Left cardiac atrium (tissue), 4 donors: Measurements from ENCODE around the gene SARS1. TPM values are rescaled to one million over a fixed set of nuclear protein-coding genes. Genes with fewer than 3 reads are reported as not detected.
A peak's percentile ranks its signal among the peaks of the same experiment; 100 is the strongest.

Experiments used
- ATAC-seq, 2 donors: fragments of 200-7000 bp; cut with Tn5 transposase; one replicate each; pipeline ENCODE4 v1.9.1; 2020; ENCODE audit warnings: mild to moderate bottlenecking in 2 of 2, moderate library complexity in 2 of 2
- DNase-seq: peaks from one replicate; pipeline ENCODE4 v3.0.0-alpha.2; 2020
- intact Hi-C, 2 donors: fragments of 100-400 bp; cut with DNase I; formaldehyde crosslinking; loops; one replicate each; pipeline versions ENCODE4 v1.14.1 to v1.15.1; 2022 to 2023
- total RNA-seq, 2 donors: library from RNA; stranded (reverse); fragmentation: NEBNext Ultra II Directional; extraction: Animal tissue kit (Norgen Biotek cat#: 25700); gene quantifications; one replicate each; pipeline ENCODE4 v1.2.1, GENCODE V29; 2021
- donor health status: DM: no; HTN: yes; CAD: no.
- donor health status: DM: no; HTN: yes; CAD: no; lungs with severe emphysema.
- donor health status: DM: yes; HTN: yes; CAD: no.
- donor health status: Dilated cardiomyopathy.

SARS1 gene
- total RNA-seq, 2 donors from 2014 or later: 109 to 141 TPM

DNA sequence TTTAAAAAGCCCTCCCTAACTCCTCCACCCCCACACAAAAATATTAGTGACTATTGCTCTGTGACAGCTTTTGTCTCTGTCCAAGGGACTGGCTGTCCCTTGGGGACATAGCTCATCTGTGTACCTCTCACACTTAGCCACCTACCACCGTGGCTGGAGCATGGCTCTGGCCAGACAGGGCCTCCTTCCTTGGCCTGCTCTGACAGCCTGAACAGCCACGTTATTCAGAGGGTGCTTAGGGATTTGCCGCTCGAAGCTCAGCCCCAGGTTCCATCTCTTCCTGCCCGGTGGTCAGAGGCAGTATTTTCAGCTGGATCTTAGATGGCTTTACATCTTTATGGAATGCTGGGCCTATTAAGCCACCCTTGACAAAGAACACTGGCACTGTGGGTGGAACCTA, 29.5 kb downstream of the SARS1 start:
- ATAC-seq (no peak), DNase-seq (no peak)
- intact Hi-C loops: no loop called here

- intact Hi-C loops: no loop called here
- ATAC-seq (no peak), DNase-seq (no peak)
Measured at GRCh38 chr1:109243860-109244552, 30.3 kb downstream of the SARS1 start.

DNA sequence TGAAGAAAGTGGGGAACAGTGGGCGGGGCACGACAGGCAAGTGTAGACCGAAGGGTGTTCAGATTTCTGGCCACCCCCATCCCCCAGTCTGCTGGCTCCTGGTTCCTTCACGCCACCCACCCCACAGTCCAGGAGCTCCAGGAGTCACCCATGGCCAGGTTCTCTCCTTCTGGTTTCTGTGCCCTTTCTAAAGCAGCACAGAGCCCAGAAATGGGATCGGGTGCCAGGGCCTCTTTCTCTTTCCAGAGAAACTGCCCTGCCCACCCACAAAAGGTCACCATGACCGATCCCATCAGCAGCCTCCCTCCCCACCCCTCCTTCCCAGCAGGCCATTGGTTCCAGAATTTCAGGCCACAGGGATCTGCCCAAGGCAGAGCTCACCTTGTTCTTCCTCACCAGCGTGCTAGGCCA, 32.4 kb downstream of the SARS1 start:
- intact Hi-C loops: no loop called here
- ATAC-seq (no peak), DNase-seq (no peak)

GRCh38 chr1:109247401-109248365, 34.0 kb downstream of the SARS1 start:
- intact Hi-C loops: no loop called here
- DNase-seq (no peak), ATAC-seq (no peak)

- DNase-seq: no peak
- no peak for ATAC-seq
- intact Hi-C loops: no loop called here
Measured at GRCh38 chr1:109248444-109248796, 34.7 kb downstream of the SARS1 start.

- DNase-seq (peak; percentile 64), ATAC-seq (peak; percentile 60 to 69)
- intact Hi-C loops: no loop called here
Measured at GRCh38 chr1:109248797-109249629, 35.3 kb downstream of the SARS1 start, which contains the start of gene CELSR2. CELSR2 (plus strand) TSS chr1:109249539; CDS start chr1:109250080, 541 bp downstream.

GRCh38 chr1:109249654-109250401, 36.1 kb downstream of the SARS1 start:
- no peak for ATAC-seq
- intact Hi-C loops: loop anchor here in 1 of 2 donors (5.0 kb wide), 1 partner anchor 43 kb away; no protein-coding TSS in a partner anchor
- DNase-seq: peak; percentile 22

DNA sequence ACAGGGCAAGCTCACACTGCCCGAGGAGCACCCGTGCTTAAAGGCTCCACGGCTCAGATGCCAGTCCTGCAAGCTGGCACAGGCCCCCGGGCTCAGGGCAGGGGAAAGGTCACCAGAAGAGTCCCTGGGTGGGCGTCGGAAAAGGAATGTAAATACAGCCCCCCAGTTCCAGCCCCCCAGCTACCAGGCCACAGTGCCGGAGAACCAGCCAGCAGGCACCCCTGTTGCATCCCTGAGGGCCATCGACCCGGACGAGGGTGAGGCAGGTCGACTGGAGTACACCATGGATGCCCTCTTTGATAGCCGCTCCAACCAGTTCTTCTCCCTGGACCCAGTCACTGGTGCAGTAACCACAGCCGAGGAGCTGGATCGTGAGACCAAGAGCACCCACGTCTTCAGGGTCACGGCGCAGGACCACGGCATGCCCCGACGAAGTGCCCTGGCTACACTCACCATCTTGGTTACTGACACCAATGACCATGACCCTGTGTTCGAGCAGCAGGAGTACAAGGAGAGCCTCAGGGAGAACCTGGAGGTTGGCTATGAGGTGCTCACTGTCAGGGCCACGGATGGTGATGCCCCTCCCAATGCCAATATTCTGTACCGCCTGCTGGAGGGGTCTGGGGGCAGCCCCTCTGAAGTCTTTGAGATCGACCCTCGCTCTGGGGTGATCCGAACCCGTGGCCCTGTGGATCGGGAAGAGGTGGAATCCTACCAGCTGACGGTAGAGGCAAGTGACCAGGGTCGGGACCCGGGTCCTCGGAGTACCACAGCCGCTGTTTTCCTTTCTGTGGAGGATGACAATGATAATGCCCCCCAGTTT, 36.9 kb downstream of the SARS1 start:
- DNase-seq (no peak), ATAC-seq (no peak)
- intact Hi-C loops: loop anchor here in 1 of 2 donors (5.0 kb wide), 1 partner anchor 43 kb away; no protein-coding TSS in a partner anchor

DNA sequence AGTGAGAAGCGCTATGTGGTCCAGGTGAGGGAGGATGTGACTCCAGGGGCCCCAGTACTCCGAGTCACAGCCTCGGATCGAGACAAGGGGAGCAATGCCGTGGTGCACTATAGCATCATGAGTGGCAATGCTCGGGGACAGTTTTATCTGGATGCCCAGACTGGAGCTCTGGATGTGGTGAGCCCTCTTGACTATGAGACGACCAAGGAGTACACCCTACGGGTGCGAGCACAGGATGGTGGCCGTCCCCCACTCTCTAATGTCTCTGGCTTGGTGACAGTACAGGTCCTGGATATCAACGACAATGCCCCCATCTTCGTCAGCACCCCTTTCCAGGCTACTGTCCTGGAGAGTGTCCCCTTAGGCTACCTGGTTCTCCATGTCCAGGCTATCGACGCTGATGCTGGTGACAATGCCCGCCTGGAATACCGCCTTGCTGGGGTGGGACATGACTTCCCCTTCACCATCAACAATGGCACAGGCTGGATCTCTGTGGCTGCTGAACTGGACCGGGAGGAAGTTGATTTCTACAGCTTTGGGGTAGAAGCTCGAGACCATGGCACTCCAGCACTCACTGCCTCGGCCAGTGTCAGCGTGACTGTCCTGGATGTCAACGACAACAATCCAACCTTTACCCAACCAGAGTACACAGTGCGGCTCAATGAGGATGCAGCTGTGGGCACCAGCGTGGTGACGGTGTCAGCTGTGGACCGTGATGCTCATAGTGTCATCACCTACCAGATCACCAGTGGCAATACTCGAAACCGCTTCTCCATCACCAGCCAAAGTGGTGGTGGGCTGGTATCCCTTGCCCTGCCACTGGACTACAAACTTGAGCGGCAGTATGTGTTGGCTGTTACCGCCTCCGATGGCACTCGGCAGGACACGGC, 37.8 kb downstream of the SARS1 start:
- no peak for ATAC-seq
- intact Hi-C loops: loop anchor here in 1 of 2 donors (5.0 kb wide), 1 partner anchor 44 kb away; no protein-coding TSS in a partner anchor
- DNase-seq: no peak

DNA sequence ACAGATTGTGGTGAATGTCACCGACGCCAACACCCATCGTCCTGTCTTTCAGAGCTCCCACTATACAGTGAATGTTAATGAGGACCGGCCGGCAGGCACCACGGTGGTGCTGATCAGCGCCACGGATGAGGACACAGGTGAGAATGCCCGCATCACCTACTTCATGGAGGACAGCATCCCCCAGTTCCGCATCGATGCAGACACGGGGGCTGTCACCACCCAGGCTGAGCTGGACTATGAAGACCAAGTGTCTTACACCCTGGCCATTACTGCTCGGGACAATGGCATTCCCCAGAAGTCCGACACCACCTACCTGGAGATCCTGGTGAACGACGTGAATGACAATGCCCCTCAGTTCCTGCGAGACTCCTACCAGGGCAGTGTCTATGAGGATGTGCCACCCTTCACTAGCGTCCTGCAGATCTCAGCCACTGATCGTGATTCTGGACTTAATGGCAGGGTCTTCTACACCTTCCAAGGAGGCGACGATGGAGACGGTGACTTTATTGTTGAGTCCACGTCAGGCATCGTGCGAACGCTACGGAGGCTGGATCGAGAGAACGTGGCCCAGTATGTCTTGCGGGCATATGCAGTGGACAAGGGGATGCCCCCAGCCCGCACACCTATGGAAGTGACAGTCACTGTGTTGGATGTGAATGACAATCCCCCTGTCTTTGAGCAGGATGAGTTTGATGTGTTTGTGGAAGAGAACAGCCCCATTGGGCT, 38.6 kb downstream of the SARS1 start:
- intact Hi-C loops: loop anchor here in 1 of 2 donors (5.0 kb wide), 1 partner anchor 45 kb away; no protein-coding TSS in a partner anchor
- DNase-seq: no peak

DNA sequence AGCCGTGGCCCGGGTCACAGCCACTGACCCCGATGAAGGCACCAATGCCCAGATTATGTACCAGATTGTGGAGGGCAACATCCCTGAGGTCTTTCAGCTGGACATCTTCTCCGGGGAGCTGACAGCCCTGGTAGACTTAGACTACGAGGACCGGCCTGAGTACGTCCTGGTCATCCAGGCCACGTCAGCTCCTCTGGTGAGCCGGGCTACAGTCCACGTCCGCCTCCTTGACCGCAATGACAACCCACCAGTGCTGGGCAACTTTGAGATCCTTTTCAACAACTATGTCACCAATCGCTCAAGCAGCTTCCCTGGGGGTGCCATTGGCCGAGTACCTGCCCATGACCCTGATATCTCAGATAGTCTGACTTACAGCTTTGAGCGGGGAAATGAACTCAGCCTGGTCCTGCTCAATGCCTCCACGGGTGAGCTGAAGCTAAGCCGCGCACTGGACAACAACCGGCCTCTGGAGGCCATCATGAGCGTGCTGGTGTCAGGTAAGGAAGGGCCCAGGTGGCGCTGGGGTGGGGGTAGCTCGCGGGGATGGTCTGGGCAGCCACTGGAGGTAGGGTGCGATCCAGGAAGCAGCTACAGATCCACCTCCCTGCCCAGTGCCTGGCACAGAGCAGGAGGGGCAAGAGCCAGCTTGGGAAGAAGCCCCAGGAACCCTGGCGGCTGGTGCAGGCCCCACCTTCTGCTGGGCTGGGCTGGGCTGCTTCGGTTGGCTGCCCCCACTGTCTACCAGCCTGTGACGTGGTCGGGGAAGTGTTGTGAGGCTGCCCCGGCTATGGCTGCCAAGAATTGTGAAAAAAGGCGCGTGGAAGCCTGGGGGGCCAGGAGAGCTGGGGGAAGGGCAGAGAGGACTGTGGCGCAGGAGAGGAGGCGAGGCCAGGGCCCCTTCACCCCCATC, 39.4 kb downstream of the SARS1 start:
- ATAC-seq: peak; percentile 78 to 83
- intact Hi-C loops: loop anchor here in 1 of 2 donors (5.0 kb wide), 1 partner anchor 46 kb away; no protein-coding TSS in a partner anchor

More for the DNA sequence above, 38.6 kb downstream of the SARS1 start:
- no peak for ATAC-seq

DNA sequence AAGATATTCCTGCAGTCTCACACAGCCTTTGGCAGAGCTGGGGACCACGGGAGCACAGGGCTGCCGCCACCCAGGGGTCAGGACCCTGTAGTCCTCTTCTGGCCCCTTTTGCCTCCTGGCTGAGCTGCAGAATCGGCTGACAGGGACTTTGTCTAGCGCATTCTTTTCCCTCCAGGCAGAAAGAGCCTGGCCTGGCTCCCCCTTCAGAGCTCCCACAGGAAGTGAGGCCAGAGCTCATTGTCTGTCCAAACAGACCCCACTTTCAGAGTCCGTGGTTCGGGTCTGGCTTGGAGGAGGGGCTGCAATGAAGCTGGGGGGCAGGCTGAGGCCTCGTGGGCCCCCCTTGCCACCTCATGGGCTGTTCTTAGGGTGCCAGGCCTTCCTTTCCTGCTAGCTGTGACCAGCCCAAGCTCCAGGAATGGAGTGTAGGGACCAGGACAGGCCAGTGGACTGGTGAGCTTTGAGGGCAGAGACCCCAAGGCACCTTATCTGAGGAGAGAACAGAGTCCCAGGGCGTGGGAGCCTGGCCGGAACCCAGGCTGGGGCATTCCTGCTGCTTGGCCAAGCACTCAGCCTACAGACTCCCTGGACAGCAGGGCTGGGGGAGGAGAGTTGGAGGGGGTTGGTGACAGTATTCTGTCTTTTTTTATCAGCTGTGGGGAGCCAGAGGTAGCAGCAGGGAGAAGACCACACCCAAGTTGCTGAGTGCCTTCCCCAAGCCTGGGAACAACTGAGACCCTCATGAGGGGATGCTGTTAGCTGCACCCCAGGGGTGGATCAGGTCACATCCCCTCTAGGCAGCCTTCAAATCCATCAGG, 40.3 kb downstream of the SARS1 start:
- intact Hi-C loops: loop anchor here in 1 of 2 donors (5.0 kb wide), 1 partner anchor 47 kb away; no protein-coding TSS in a partner anchor
- DNase-seq (no peak), ATAC-seq (peak; percentile 53 to 62)

More for the DNA sequence above, 39.4 kb downstream of the SARS1 start:
- peak; percentile 74 for DNase-seq

GRCh38 chr1:109254621-109255096, 40.9 kb downstream of the SARS1 start:
- ATAC-seq (peak in 1 of 2 donors; percentile 1), DNase-seq (no peak)
- intact Hi-C loops: loop anchor here in 1 of 2 donors (5.0 kb wide), 1 partner anchor 47 kb away; no protein-coding TSS in a partner anchor
